Glutamatergic neuron (in vitro differentiated cells): ENCODE results near the gene ADGRG3. TPM values are rescaled to one million over a fixed set of nuclear protein-coding genes. Genes with fewer than 3 reads are reported as not detected.

Source experiments
- DNase-seq: peaks from one replicate; pipeline ENCODE4 v3.0.0; 2022
- H3K27ac Mint-ChIP-seq: one replicate; pipeline ENCODE4 v1.8.0; 2020; ENCODE audit warnings: mild to moderate bottlenecking, mixed read lengths, inconsistent platforms; ENCODE audit not compliant: unreplicated experiment
- H3K27me3 Mint-ChIP-seq: one replicate; pipeline ENCODE4 v1.8.0; 2020; ENCODE audit warnings: mild to moderate bottlenecking, moderate library complexity, mixed read lengths, inconsistent platforms; ENCODE audit not compliant: unreplicated experiment
- H3K36me3 Mint-ChIP-seq: one replicate; pipeline ENCODE4 v1.8.0; 2020; ENCODE audit warnings: mild to moderate bottlenecking, mixed read lengths, inconsistent platforms; ENCODE audit not compliant: unreplicated experiment
- H3K4me1 Mint-ChIP-seq: one replicate; pipeline ENCODE4 v1.8.0; 2020; ENCODE audit warnings: mild to moderate bottlenecking, low read depth, mixed read lengths, inconsistent platforms; ENCODE audit not compliant: unreplicated experiment
- H3K4me3 Mint-ChIP-seq: one replicate; pipeline ENCODE4 v1.8.0; 2020; ENCODE audit warnings: mild to moderate bottlenecking, mixed read lengths, inconsistent platforms; ENCODE audit not compliant: unreplicated experiment
- H3K9me3 Mint-ChIP-seq: one replicate; pipeline ENCODE4 v1.8.0; 2020; ENCODE audit warnings: mild to moderate bottlenecking, moderate library complexity, mixed read lengths, inconsistent platforms; ENCODE audit not compliant: unreplicated experiment
- total RNA-seq: library from RNA; stranded (reverse); fragmentation: NEBNext Ultra II Directional; extraction: Animal tissue kit (Norgen Biotek cat#: 25700); gene quantifications from one replicate; pipeline ENCODE4 v1.2.1, GENCODE V29; 2021; ENCODE audit not compliant: unreplicated experiment
- TF ChIP-seq, protein P1 (sequence below): fragments of 200-600 bp; sonication (generic); IDR thresholded peaks from one replicate; pipeline ENCODE4 v1.5.0; 2021; ENCODE audit not compliant: partially characterized antibody, unreplicated experiment

ADGRG3 gene
- total RNA-seq, 1 donor from 2014 or later = not detected

DNA sequence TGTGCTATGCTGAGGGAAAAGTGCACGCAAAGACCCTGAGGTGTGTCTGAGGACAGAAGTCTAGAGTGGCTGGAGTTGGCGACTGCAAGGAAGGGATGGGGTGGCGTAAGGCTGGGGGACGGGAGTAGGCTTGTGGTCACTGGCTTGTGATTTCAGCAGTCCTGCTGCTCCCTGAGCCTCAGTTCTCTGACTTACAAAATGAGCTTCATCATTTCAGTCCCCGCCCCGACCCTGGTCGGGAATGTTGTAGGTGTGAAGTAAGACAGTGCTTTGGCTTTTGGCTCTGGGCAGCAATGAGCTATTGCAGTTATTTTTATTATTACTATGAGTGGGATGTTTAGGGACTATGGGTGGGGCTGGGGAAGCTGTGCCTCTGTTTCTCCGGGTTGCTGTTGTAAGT is 31.1 kb upstream of the ADGRG3 start:
- no peak for DNase-seq
- H3K4me1 Mint-ChIP-seq = peaks cover 33% of the 10 kb centered on the region
- peaks cover 5% of the 10 kb centered on the region for H3K27me3 Mint-ChIP-seq
- peaks cover 9% of the 10 kb centered on the region for H3K9me3 Mint-ChIP-seq
- TF ChIP-seq, protein P1, sequence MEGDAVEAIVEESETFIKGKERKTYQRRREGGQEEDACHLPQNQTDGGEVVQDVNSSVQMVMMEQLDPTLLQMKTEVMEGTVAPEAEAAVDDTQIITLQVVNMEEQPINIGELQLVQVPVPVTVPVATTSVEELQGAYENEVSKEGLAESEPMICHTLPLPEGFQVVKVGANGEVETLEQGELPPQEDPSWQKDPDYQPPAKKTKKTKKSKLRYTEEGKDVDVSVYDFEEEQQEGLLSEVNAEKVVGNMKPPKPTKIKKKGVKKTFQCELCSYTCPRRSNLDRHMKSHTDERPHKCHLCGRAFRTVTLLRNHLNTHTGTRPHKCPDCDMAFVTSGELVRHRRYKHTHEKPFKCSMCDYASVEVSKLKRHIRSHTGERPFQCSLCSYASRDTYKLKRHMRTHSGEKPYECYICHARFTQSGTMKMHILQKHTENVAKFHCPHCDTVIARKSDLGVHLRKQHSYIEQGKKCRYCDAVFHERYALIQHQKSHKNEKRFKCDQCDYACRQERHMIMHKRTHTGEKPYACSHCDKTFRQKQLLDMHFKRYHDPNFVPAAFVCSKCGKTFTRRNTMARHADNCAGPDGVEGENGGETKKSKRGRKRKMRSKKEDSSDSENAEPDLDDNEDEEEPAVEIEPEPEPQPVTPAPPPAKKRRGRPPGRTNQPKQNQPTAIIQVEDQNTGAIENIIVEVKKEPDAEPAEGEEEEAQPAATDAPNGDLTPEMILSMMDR = no peak
- no peak overlapping the region for H3K27ac Mint-ChIP-seq
- no peaks in the 10 kb centered on the region for H3K36me3 Mint-ChIP-seq
- H3K4me3 Mint-ChIP-seq = no peak overlapping the region

- Mint-ChIP-seq H3K36me3 (no peaks in the 10 kb centered on the region), H3K4me3 (no peak overlapping the region), H3K27me3 (peaks cover 5% of the 10 kb centered on the region), H3K4me1 (peaks cover 32% of the 10 kb centered on the region), H3K27ac (no peak overlapping the region), H3K9me3 (peaks cover 10% of the 10 kb centered on the region)
- no peak for DNase-seq
- TF ChIP-seq, protein P1 = no peak
Measured at GRCh38 chr16:57637424-57637823, 30.7 kb upstream of the ADGRG3 start.

DNA sequence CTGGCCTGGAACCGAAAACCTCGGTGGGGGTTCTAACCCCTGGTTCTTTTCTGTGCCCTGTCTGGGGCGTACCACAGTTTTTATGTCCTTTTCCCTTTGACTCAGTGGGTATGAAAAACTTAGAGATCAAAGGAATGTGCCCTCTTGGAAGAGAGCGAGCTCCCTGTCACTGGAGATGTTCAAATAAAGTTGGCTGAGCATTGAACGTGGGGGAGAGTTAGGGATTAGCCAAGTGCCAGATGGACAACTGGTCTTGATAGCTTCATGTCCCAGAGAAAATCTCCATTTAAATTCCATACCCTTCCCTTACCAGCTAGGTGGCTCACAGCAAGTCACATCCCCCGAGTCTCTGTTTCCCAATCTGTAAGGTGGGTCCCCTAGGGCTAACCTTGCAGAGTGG is 30.1 kb upstream of the ADGRG3 start:
- H3K36me3 Mint-ChIP-seq = no peaks in the 10 kb centered on the region
- TF ChIP-seq, protein P1 = no peak
- H3K4me1 Mint-ChIP-seq = peaks cover 35% of the 10 kb centered on the region
- no peak overlapping the region for H3K4me3 Mint-ChIP-seq
- H3K9me3 Mint-ChIP-seq = peaks cover 14% of the 10 kb centered on the region
- DNase-seq = no peak
- no peak overlapping the region for H3K27ac Mint-ChIP-seq
- peaks cover 6% of the 10 kb centered on the region for H3K27me3 Mint-ChIP-seq

DNA sequence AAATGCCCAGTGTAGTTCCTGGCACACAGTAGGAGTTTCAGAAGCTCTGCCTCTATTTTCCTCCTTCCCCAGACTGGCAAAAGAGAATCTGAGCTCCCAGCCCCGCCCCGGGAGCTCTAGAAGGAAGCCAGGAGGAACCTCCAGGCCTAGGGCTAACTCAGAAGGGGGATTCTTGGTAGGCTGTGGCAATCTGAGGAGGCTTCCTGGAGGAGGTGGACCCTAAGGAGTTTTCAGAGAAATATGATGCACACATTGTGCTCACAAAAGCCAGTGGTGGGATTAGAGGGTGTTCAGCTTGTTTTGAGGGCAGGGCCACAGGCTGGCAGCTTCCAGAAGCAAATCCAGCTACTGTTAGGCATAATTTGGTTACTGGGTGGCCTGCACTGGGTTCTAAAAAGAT is 29.7 kb upstream of the ADGRG3 start:
- peaks cover 6% of the 10 kb centered on the region for H3K27me3 Mint-ChIP-seq
- peaks cover 15% of the 10 kb centered on the region for H3K9me3 Mint-ChIP-seq
- H3K4me3 Mint-ChIP-seq = no peak overlapping the region
- H3K27ac Mint-ChIP-seq = peak overlapping the region; percentile 52
- H3K36me3 Mint-ChIP-seq = no peaks in the 10 kb centered on the region
- TF ChIP-seq, protein P1 = no peak
- no peak for DNase-seq
- peaks cover 36% of the 10 kb centered on the region for H3K4me1 Mint-ChIP-seq

GRCh38 chr16:57639172-57639887 is 28.8 kb upstream of the ADGRG3 start:
- TF ChIP-seq, protein P1 = no peak
- Mint-ChIP-seq H3K27me3 (peaks cover 6% of the 10 kb centered on the region), H3K27ac (peak overlapping the region; percentile 80), H3K4me3 (peak overlapping the region; percentile 74), H3K4me1 (peaks cover 36% of the 10 kb centered on the region), H3K36me3 (no peaks in the 10 kb centered on the region), H3K9me3 (peaks cover 15% of the 10 kb centered on the region)
- DNase-seq = peak; percentile 88
